HG03571 (cell line): ENCODE data around the gene MARK1.
"Not testable (repeated sequence)": the region's sequence is repeated elsewhere in the genome, so short reads cannot be mapped to it uniquely, and the experiment has no call there.

Experiments
- ATAC-seq: cut with Tn5 transposase; IDR thresholded peaks from one replicate; pipeline ENCODE4 v1.9.1; 2021; ENCODE audit not compliant: unreplicated experiment

The MARK1 gene

GRCh38 chr1:220605651-220606050 is 77.7 kb downstream of the MARK1 start:
- ATAC-seq = not testable (repeated sequence)

GRCh38 chr1:220611100-220611499 is 83.2 kb downstream of the MARK1 start:
- not testable (repeated sequence) for ATAC-seq

DNA sequence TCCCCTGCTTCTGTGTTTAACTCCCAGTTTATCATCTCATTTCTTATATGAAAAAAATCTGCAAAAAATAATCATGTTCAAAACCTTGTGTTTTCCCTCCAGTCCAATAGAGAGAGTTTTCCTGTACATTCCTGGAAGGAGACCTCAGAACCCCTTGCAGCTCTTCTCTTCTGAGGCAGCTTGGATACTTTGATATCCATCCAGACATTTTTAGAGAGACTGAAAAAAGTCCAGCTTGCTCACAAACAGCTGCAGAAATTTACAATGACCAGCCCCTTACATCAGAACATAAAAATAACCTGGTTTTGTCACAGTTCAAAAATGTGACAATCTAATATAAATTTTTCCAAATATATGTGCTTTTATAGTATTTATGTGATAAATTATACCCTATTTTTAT is 88.9 kb downstream of the MARK1 start:
- ATAC-seq = no peak

DNA sequence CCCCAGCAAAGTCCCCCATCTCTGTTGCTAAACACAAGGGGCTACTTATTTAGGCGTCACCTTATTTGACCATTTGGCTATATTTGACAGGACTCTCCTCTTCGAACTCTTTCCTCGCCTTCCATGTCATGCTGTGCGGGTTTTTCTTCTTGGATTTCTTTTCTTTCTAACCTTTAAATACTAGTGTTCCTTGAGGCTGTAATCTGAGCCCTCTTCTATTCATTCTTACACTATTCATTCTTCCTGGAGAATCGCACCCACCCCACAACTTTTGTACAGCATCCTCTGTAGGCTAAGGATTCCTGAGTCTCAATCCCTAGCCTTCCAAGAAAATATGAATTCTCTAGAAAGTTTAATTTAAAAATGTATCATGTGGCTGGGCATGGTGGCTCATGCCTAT is 100.5 kb downstream of the MARK1 start:
- no peak for ATAC-seq

- ATAC-seq = no peak
Measured at GRCh38 chr1:220631238-220631815, 103.4 kb downstream of the MARK1 start.

DNA sequence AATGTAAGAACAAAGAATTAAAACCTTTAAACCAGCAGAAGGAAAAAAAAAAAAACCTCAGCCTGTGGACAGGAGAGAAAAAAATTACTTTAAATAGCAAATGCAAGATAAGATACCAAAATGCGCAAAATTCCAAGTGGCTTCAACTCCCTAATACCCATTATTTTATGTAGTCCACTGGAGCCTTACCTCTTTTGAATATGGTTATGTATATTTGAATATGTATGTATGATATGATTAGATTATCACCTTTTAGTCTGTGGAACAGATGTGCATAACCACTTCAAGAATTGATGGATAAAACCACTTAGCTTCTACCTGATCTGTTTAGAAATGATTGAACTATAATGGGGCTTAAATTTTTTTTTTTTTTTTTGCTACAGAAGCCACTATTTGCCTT is 109.8 kb downstream of the MARK1 start:
- no peak for ATAC-seq

DNA sequence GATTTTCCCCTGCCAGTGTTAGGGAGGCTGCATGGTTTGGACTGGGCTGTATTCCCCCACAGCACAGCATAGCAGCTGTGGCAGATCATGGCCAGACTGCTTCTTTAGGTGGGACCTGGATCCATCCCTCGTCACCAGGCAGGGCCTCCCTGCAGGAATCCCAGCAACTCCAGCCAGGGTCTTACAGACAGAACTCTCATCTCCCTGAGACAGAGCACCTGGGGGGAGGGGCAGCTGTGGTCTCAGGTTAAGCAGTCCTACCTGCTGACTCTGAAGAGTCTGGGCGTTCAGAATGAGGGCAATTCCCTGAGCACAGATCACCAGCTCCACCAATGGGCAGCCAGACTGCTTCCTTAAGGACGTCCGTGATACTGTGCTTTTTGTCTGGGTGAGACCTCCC is 114.3 kb downstream of the MARK1 start:
- no peak for ATAC-seq

DNA sequence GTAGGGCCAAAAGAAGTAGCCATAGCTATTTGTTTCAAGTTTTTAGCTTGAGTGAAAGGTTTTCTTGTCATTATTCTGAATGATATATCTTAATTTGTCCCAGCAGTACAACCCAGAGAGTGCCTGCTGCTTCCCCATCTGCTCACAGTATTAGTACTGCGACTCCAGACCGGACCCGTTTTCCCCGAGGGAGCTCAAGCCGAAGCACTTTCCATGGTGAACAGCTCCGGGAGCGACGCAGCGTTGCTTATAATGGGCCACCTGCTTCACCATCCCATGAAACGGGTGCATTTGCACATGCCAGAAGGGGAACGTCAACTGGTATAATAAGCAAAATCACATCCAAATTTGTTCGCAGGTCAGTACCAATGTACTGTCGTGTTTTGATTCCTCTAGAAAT is 125.1 kb downstream of the MARK1 start:
- ATAC-seq = no peak

- ATAC-seq = peak; percentile 87
Measured at GRCh38 chr1:220655509-220655908, 127.6 kb downstream of the MARK1 start.

- no peak for ATAC-seq
Measured at GRCh38 chr1:220655961-220656740, 128.2 kb downstream of the MARK1 start.

DNA sequence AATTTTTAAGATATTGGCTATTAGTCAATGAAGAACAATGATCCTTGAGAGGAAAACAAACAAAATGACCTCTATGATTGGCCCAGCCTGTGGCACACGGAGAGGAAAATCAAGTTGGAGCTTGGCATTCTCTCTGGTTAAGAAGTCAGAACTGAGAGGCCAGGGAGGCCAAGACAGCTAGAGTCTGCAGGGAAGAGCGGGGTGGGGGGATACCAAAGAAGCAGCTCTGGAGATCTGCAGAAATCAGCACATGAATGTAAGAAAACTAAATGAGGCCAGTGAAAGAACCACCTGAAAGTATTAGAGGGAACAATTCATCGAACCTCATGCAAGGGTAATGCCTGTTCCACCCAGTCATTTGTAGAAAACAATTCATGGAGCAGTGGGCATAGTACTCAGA is 138.4 kb downstream of the MARK1 start:
- no peak for ATAC-seq

DNA sequence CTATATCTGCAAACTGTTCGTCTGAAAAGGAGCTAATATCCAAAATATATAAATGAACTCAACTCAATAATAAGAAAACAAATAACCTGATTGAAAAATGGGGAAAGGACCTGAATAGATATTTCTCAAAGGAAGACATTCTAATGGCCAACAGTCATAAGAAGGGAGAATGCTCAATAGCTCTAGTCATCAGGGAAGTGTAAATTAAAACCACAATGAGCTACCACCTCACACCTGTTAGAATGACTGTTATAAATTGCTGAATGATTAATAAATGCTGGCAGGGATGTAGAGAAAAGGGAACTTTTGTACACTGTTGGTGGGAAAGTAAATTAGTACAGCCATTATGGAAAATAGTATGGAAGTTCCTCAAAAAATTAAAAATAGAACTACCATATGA is 141.1 kb downstream of the MARK1 start:
- ATAC-seq = no peak

- no peak for ATAC-seq
Measured at GRCh38 chr1:220670365-220670764, 142.4 kb downstream of the MARK1 start.

DNA sequence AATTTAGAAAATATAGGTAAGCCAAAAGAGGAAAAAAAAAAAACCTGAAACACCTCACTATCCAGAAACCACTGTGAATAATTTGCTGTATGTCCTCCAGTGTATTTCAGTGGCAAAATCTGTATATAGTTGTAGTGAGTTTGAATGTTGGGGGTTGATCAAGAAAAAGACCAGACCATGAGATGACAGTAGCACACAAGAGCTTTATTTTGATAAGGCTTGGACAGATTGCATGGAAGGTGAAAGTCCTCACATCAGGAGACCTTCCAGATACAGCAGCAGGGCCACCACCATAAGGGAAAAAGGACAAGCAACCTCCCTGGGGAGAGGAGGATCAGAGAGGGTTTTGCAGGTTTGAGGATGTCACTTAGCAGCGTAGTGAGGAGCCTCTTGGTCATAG is 146.0 kb downstream of the MARK1 start:
- no peak for ATAC-seq

- ATAC-seq = no peak
Measured at GRCh38 chr1:220677251-220677650, 149.3 kb downstream of the MARK1 start.

DNA sequence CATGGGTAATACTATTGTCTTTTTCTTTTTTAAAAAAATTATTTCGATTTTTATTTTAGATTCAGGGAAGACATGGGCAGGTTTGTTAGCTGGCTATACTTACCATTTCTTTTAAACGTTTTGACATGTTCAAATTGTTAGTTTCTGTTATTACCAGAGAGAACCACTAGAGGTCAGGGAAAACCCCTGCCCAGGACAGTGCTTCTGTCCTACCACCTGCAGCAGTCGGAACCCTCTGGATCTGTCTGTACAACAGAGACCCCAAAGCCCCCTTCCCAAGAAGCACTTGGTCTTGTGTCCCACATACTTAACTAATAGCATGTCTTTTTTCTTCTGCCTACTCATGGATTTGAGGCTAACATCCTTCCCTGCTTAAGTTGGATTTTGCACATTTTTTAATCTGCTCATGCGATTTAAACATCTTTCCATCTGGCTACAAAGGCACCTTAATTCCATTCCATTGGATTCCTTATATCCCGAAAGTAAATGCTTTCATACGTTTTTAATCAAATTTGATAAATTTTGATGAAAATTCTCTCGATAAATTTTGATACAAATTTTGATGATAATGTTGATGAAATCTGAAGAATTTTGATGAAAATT is 152.2 kb downstream of the MARK1 start:
- ATAC-seq = peak; percentile 97

DNA sequence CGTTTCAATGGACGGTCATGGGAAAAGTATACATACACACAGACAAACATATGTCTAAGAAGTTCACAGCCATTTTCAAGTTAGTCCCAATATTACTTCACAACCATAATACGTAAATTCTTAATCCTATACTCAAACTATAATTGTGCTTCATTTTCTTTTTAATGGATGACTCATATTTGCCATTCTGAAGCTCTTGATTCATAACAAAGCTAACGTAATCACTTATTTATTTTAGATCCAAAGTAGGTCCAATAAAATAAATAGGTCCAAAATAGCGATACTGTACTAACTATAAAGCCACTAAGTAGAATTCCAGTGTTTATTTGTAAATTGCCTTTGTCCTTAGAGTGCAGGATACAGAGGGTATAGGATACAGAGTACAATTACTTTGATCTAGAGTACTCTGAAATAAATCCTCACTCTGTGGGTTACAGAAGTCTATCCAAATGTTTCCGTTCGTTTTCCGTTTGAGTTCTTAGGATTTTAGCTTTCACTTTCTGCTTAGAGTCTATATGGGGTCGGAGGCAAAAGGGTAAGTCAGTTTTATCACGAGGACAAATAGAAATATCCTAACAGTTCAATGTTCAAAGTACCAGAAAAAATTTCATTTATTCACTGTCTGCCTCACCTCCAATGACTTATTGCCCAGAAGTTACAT is 153.4 kb downstream of the MARK1 start:
- ATAC-seq = no peak

DNA sequence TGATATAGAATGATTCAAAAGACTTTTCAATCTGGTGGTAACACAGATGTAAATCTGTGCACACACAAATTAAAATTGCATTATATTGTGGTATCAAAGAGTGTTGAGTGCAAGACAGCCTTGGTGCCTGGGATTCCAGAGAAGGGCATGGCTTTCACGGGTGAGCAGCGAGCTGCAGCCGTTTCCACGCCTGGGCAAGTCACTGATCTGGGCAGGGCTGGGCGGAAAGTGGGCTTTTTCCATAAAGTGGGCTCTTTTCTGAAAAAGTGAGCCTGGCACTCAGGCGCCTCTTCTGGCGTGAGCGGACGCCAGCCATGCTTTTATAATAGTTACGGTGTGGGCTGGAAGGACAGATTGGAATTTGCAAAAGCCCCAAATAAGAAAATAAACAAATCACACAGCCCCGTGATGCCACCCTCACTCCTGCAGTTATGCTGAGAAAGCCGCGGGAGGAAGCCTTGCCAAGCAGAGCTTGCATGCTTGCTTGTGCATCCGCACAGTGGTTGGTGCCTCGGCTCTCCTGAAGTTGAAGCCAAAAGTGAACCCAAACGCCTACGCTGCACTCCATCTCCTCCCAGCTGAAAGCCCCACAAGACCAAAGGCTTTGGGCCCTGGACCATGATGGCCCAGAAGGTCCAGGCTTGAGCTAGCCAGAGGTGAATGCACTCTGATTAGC is 155.1 kb downstream of the MARK1 start:
- ATAC-seq = no peak

DNA sequence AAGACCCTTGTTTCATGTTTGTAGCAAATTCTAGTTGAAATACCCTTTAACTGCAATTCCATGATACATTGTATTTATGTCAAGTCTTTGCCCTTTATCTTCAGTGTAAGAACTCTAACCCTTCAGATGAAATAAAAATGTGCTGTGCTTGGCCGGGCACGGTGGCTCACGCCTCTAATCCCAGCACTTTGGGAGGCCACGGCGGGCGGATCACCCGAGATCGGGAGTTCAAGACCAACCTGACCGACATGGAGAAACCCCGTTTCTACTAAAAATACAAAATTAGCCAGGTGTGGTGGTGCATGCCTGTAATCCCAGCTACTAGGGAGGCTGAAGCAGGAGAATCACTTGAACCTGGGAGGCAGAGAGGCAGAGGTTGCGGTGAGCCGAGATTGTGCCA is 155.8 kb downstream of the MARK1 start:
- not testable (repeated sequence) for ATAC-seq

DNA sequence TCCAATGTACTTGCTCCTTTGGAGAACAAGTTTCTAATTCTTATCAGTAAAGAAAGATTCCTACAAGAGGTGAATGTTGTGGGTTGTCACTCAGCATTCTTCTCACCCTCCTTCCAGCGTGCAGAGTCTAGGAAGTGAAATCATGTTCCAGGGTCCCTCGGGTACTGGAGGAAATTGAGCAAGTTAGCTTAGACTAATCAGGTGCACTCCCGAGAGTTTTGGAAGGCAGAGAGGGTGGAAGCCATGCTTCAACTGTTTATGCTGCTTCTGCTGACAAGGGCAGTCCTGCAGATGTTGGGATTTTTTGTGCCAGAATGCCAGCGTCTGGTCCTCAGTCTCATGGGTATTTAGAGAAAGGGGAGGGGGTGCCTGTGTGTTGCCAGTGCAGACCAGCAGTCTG is 157.0 kb downstream of the MARK1 start:
- ATAC-seq = no peak

- ATAC-seq = no peak
Measured at GRCh38 chr1:220685879-220686278, 157.9 kb downstream of the MARK1 start.
